ENCODE results near the gene CARF.

DNA sequence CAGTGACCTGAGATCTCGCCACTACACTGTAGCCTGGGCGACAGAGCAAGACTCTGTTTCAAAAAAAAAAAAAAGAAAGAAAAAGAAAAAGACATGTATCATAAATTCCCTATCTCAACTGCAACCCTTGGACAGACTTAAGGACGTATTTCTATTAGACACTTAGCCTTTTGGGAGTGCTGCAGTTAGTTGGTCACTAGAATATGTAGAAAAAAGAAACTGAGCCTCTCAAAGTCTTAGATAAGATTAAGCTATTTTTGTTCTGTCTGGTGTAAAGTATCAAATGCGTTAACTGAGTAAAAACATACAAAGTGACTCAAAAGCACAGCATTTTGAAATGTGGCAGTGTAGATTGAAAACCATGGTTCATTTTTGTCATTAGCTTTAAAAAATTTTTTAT lies 109.9 kb downstream of the CARF start:
- TF ChIP-seq, protein P1, sequence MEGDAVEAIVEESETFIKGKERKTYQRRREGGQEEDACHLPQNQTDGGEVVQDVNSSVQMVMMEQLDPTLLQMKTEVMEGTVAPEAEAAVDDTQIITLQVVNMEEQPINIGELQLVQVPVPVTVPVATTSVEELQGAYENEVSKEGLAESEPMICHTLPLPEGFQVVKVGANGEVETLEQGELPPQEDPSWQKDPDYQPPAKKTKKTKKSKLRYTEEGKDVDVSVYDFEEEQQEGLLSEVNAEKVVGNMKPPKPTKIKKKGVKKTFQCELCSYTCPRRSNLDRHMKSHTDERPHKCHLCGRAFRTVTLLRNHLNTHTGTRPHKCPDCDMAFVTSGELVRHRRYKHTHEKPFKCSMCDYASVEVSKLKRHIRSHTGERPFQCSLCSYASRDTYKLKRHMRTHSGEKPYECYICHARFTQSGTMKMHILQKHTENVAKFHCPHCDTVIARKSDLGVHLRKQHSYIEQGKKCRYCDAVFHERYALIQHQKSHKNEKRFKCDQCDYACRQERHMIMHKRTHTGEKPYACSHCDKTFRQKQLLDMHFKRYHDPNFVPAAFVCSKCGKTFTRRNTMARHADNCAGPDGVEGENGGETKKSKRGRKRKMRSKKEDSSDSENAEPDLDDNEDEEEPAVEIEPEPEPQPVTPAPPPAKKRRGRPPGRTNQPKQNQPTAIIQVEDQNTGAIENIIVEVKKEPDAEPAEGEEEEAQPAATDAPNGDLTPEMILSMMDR (IDR thresholded peaks at IDR 0.05; ENCODE audit: insufficient read depth, low read depth, low read length) = no peak
- TF ChIP-seq EZH2 (IDR thresholded peaks at IDR 0.05; ENCODE audit: insufficient read depth, low read length) = no peak

All from astrocyte (in vitro differentiated cells and primary cell).